HG03097 (cell line): Measurements from ENCODE around the gene LRP4.
"Not testable (repeated sequence)": the region's sequence is repeated elsewhere in the genome, so short reads cannot be mapped to it uniquely, and the experiment has no call there.

ENCODE experiments used
- ATAC-seq: cut with Tn5 transposase; IDR thresholded peaks from one replicate; pipeline ENCODE4 v1.9.1; 2021; ENCODE audit not compliant: unreplicated experiment, low FRiP score

The LRP4 gene, protein sequence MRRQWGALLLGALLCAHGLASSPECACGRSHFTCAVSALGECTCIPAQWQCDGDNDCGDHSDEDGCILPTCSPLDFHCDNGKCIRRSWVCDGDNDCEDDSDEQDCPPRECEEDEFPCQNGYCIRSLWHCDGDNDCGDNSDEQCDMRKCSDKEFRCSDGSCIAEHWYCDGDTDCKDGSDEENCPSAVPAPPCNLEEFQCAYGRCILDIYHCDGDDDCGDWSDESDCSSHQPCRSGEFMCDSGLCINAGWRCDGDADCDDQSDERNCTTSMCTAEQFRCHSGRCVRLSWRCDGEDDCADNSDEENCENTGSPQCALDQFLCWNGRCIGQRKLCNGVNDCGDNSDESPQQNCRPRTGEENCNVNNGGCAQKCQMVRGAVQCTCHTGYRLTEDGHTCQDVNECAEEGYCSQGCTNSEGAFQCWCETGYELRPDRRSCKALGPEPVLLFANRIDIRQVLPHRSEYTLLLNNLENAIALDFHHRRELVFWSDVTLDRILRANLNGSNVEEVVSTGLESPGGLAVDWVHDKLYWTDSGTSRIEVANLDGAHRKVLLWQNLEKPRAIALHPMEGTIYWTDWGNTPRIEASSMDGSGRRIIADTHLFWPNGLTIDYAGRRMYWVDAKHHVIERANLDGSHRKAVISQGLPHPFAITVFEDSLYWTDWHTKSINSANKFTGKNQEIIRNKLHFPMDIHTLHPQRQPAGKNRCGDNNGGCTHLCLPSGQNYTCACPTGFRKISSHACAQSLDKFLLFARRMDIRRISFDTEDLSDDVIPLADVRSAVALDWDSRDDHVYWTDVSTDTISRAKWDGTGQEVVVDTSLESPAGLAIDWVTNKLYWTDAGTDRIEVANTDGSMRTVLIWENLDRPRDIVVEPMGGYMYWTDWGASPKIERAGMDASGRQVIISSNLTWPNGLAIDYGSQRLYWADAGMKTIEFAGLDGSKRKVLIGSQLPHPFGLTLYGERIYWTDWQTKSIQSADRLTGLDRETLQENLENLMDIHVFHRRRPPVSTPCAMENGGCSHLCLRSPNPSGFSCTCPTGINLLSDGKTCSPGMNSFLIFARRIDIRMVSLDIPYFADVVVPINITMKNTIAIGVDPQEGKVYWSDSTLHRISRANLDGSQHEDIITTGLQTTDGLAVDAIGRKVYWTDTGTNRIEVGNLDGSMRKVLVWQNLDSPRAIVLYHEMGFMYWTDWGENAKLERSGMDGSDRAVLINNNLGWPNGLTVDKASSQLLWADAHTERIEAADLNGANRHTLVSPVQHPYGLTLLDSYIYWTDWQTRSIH (N-terminal part only)

DNA sequence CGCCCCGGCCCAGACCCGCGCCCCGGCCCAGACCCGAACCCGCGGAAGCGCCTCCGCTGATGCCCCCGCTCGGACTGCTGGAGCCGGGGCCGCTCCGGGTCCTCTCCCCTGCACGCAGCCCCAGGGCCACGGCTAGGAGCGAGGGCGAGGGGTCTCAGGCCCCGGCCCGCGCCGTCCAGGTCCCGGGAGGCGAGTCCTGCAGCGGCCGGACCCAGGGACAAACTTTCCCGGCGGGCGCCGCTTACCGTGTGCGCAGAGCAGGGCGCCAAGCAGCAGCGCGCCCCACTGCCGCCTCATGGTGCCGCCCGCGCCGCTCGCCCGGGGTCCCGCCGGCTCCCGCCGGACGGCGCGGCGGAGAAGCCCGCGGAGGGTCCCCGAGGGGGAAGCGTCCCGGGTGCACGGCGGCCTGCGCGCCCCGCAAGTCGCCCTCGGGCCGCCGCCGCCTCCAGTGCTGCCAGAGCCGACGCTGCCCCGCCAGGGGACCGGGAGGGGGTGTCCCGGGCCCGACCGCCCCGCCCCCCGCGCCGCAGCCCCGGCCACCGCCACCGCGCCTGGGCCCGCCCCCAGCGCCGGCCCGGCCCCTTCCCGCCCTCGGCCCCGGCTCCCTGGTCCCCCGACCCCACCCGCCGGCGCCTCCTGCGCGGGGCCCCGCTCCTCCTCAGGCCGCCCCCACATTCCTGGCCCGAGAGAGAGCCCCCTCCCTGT lies at the start of gene LRP4:
Gene LRP4, minus strand, starts transcription at position 468 of the 705 bp plus-strand sequence. Its CDS starts 171 bp downstream, at position 297.
- no peak for ATAC-seq

DNA sequence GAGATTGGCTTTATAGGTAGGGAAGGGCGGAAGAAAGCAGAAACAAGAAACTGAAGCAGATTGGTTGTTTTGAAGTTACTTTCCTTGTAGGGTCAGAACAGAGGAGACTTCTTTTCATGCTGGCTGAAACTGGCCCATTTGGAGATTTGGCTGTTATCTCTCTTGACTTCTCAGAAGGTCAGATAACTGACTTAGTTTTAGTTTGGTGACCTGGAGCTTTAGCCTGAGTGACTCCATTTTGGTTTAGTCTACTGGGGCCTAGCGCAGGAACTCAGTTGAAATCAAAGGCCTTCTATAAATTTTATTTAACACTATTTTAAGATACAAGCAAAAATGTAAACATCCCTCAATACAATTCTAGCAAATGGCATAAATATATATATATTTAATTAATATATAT lies 49.6 kb upstream of the LRP4 start:
- ATAC-seq: no peak

DNA sequence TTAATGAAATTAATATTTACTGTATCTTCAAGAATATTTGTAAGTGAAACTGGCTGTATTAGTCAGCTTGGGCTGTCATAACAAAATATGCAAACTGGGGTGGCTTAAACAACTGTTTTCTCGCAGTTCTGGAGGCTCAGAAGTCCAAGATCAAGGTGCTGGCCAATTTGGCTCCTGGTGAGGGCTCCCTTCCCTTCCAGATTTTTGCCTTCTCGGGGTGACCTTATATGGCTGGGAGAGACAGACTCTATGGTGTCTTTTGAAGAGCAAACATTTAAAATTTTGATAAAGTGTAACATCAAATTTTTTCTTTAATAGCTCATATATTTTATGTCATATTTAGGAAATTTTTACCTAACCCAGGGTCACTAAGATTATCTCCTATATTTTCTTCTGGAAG lies 48.4 kb upstream of the LRP4 start:
- no peak for ATAC-seq

DNA sequence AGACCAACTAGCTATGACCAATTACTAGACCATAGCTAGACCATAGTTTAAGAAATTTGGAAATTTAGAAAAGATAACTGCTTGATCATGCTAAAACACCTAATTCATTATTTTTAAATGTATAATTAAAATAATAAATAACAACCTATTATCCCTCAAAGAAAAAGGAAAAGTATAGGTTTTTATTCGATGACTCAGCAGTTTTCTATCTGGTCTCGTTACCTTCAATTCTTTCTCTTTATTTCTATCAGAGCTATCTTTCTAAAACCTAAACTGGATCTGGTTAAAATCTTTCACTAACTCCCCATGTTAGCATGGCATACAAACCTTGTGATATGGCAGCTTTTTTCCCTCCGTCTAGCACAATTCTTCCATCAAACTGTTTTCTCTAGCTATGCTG lies 45.5 kb upstream of the LRP4 start:
- ATAC-seq: no peak

DNA sequence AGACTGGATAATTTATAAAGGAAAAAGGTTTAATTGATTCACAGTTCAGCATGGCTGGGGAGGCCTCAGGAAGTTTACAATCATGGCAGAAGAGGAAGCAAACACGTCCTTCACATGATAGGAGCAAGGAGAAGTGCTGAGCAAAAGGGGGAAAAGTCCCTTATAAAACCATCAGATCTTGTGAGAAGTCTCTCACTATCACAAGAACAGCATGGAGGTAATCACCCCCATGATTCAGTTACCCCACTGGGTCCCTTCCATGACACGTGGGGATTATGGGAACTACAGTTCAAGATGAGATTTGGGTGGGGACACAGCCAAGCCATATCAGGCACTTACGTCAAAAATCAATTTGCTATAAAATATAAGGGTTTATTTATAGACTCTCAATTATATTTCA lies 43.5 kb upstream of the LRP4 start:
- ATAC-seq: not testable (repeated sequence)

DNA sequence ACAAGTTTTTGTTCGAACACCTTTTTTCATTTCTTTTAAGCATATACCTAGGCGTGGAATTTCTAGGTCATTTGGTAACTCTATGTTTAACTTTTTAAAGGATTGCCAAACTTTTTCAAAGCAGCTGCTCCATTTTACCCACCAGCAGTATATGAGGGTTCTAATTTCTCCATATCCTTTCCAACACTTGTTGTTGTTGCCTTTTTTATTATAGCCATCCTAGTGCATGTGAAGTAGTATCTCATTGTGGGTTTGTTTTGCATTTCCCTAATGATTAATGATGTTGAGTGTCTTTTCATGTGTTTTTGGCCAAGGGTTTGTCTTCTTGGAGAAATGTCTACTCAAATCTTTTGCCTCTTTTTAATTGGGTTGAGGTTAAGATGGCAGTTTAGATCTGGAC lies 42.7 kb upstream of the LRP4 start:
- ATAC-seq: no peak

DNA sequence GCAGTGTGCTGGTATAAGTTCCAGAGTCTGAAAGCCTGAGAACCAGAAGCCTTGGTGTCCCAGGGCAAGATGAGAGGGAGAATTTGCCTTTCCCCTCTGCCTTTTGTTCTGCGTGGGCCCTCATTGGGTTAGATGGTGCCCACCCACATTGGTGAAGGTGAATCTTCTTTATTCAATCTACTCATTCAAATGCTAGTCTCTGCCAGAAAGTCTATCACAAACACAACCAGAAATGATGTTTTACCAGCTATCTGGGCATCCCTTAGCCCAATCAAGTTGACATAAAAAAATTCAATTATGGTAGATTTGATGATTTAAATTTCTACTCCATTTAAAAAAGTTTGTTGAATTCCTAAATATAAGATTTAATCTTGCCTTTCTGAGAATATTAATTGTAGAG lies 40.4 kb upstream of the LRP4 start:
- no peak for ATAC-seq

DNA sequence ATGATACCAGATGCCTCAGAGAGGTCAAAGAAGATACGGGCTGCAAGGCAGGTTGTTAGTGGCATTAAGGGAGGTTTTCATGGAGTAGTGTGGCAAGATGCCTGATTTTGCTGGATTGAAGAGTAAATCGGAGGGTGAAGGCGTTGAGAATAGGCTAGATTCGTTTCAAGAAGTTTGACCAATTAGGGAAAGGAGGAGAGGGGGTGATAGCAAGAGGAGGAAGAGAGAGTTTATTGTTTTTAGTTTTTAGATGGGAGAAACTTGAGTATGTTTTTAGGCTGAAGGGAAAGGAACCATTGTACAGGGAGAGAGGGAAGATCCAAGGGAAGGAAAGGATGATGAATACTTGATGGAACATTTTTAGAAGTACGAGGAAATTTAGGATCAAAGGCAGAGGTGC lies 34.7 kb upstream of the LRP4 start:
- no peak for ATAC-seq

DNA sequence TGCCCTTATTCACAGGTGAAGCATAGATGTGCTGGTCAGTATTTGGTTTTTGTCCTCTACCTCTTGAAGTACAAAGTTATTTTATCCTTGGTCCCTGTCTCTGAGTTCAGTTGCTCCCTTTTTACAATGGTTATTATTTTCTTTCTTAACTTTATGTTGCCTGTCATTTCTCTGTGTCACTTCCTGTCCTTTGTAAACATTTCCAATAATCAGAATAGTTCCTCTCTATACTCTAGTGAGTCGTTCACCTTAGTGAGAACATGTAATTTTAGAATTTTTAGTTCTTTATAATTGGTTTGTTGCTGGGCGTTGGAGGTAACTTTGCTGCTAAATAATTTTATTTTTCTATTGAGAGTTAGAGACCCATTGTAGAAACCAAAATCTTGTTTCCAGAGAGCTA lies 34.2 kb upstream of the LRP4 start:
- ATAC-seq: no peak

DNA sequence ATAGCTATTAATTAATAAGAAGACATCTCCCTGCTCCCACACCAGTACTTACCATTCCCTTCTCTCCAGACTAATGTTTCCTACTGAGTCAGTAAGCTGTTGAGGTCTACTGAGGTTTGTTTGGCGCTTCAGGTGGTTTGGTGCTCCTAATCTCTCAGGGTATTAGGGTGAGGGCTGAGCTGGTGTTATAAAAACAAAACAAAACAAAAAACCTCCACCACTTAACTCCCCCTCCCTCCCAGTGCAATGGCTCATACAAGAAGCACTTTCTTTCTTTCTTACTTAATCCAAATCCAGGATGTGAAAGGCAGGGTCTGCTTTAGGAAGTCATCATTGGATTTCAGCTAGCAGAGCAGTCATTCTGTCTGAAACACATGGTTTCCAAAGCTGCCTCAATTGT lies 33.5 kb upstream of the LRP4 start:
- no peak for ATAC-seq

DNA sequence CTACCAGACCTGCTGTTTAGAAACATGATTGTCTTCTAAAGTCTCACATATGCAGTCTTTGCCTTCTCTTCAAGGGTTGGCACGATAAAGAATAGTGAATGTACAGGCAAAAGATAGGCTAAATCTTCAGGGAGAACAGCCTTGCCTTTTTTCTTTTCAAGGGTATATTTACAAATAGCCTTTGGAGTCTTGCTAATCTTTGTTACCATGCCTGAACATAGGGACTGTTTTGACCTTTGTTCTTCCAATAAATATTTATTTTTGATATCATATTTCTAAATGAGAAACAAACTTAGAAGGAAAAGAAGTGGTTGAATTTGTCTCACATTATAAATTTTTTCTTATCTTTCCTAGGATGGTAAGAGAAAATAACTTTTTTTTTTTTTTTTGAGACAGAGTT lies 30.9 kb upstream of the LRP4 start:
- ATAC-seq: no peak

DNA sequence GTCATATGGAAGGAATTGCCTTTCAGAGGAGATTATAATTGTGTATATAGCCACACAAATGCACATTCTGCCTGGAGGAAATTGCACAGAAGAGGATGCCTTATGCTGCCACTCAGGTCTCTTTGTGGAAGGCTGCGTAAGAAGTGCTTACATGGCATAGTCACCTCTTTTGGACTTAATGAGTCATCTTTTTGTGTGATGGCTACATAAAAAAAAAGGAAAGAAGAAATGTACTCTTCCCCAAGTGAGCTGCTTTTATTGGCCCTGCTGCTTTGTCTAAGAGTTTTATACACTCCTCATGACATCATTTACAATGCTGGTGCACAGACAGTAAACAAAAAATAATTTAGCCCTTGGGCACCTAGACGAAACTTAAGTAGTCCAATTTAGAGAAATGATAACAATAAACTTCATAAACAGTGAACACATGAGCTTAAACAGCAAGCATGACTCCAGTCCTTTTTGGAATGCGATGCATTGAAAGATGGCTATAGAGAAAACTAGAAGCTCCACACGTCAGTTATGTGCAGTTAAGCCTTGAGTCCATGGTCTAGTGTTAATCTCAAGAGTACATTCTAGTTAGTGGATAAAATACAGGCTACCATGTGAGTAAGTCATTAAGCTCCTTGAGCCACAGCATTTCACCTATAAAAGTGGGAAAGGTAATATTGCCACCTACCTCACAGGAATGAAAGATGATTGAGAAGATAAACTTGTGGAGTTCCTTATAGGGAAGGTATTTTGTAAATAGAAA lies 30.2 kb upstream of the LRP4 start:
- ATAC-seq: no peak

DNA sequence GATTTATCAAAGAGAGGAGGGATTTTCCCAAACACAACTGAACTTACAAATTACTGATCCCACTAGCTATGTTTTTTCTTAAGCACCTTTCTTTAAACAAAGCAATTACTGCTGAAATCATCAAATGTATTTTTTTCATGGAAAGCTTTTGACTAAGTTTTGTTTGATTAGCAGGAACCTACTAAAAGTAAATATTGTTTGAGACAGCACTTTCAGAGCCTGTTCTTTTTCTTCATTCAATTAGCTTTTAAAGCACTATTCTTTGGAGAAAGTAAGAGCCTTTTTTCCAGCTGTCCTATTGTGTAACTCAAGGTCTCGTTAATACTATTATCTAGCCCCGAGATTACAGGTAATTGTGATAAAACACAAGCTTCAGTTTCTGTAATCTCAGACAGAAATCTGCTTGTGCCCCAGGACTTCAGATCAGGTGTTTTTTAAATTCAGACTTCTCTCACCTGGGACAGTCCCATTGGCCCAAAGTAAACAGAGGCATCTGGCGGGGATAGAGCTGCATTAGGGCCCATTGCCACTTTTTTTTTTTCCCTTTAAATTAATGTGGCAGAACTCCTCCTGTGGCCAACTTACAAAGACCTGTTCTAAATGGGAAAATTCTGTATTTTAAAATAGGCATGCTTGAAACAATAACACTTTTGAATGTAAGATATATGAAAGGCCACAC lies 29.2 kb upstream of the LRP4 start:
- no peak for ATAC-seq

DNA sequence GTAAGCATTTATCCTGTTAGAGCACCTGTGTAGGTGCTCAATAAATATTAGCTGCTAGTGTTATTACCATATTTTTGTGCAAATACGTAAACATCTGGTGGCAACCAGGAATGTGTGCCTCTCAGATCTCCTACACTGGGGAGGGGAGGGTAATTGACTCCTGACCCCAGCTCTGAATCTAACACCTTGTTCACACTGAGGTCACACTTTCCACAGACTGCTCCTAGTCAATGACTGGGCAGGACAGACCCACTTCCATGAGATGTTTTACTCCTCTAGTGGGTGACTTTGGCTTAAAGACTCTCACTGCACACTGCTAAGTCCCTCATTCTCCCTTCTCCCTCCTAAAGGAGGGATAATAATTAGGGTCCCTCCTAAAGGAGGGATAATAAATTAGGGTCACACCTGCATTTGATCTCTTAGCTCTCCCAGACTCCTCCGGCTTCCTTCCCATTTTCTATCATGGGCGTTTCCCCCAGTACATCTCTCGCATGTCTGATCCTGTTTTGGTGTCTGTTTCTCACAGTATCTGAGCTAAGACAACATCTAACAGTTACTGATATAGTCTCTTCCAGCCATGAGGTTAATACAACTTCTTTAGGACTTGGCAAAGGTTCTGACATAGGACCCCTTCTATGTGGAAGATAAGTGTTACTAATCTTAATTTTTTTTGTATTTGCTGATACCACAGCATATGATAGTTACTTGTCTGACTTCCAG lies 26.2 kb upstream of the LRP4 start:
- no peak for ATAC-seq

DNA sequence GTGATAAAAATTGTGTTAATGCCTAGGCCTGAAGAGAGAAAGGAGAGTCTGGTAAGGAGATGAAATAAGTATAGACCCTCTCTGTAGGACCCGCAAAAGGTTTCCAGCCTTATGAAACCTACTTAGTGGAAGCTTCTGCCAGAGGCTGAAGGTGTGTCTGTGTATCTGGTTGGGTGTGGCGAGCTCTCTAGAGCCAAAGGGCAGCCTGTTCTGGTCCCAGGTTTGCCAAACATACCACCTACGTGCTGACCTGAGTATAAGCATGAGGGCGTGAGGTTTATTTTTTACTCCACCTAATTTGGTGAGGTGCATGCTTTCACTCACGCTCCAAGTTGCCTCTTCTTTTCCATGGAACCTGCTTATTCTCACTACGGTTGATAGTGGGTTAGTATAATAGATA lies 23.8 kb upstream of the LRP4 start:
- ATAC-seq: no peak

DNA sequence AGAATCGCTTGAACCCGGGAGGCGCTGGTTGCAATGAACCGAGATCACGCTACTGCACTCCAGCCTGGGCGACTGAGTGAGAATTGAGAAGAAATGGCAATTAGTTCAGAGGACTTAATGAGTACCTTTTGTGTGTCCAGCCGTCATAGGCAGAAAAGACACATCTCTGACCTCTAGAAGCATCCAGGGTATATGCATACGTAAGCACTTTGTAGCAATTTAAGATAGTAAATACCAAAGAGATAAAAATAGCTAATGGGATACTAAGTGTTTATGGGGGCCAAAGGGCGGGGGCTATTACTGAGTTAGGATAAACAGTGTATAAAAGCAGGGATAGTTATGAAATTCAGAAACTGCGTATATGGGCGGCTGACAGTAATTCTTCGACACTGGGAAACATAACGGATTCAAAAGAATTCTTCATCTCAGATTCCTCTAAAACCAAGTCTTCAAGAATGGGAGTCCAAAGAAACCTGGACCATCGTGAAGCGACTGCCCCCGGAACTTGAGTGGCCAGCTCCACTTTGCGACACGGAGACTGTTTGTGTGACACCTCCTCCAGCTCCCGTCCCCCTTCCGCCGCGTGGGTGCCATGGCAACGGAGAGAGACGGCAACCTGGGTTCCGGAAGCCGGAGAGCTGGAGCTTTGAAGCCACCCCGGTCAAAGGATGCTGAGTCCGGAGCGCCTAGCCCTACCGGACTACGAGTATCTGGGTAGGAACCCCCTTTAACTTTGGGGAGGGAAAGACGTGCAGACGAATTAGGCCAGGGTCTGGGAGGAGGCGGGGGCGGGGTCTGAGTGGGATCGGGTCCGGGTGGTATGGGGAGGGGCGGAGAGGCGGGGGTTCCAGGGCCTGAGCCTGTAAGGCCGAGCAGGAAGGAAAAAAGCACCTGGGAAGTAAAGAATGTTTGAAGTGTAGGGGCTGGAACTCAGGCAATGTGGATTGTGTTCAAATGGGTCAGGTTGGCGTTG lies 18.1 kb upstream of the LRP4 start, which contains the start of gene CSTPP1:
Gene CSTPP1, plus strand, starts transcription at position 624 of the 973 bp plus-strand sequence. Its CDS starts 45 bp downstream, at position 669.
- ATAC-seq: peak; percentile 82

DNA sequence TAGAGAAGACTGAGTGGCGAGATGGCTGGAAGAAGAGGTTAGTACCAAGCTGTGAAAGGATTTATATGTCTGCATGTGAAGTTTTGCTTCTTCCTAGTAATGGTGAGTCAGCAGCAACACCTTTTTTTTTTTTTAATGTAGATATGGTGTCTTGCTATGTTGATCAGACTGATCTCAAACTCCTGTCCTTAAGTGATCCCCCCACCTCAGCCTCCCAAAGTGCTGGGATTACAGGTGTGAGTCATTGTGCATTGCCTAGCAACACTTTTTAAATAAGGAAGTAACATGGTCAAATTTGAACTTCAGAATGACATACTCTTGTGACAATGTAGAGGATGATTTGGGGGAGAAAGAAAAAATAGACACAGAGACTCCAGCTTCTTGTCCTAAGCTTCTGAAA lies 11.7 kb upstream of the LRP4 start:
- ATAC-seq: no peak
